Measurements from ENCODE around the gene JADE1. TPM values are rescaled to one million over a fixed set of nuclear protein-coding genes. Genes with fewer than 3 reads are reported as not detected.

Gene JADE1
- total RNA-seq, 1 experiment from 2014 or later, result 7.4 TPM

DNA sequence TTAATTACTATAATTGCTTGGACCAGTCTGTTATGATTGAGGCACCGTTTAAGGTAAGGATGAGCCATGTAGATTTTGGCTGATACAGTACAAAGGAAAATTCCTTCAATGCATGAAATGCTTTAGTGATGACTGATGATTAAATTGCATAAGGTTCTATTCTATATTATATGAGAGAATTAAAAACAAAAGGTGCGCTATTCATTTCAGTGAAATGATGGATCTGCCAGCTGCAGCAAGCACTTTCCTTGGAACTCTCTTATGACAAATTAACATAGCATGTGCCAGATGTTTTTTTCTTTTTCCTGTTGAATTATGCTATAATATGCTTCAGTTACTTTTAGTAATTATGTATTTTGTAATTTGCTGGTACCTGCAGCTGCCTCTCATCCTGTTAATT lies 98.5 kb downstream of the JADE1 start:
- no peak for DNase-seq (ENCODE audit: low read depth, low spot score)
- in situ Hi-C loops (cut with HindIII; ENCODE audit: low pct_unique_long_range_greater_than_20kb, low sequenced_read_pairs), result no loop called here

- in situ Hi-C loops (cut with HindIII; ENCODE audit: low pct_unique_long_range_greater_than_20kb, low sequenced_read_pairs), result no loop called here
- no peak for DNase-seq (ENCODE audit: low read depth, low spot score)
These were observed 99.2 kb downstream of the JADE1 start for GRCh38 chr4:128908735-128909134.

GRCh38 chr4:128913228-128913627 lies 103.7 kb downstream of the JADE1 start:
- in situ Hi-C loops (cut with HindIII; ENCODE audit: low pct_unique_long_range_greater_than_20kb, low sequenced_read_pairs), result no loop called here
- no peak for DNase-seq (ENCODE audit: low read depth, low spot score)

DNA sequence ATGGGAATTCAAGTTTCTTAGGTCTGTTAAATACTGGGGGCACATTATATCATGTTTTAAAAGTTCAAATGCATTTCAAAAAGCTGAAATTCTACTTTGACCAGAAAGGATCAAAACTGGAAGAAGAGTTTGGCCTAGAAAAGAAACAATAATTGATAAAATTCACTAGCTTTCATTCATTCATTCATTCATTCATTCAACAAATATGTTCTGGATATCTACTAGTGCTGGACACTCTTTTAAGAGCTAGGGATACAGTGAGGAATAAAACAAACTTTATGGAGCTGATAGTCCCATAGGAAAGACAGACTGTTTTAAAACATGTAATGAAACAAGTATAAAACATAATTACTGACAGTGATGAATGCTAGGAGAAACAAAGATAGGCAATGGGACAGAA lies 106.0 kb downstream of the JADE1 start:
- in situ Hi-C loops (cut with HindIII; ENCODE audit: low pct_unique_long_range_greater_than_20kb, low sequenced_read_pairs), result no loop called here

DNA sequence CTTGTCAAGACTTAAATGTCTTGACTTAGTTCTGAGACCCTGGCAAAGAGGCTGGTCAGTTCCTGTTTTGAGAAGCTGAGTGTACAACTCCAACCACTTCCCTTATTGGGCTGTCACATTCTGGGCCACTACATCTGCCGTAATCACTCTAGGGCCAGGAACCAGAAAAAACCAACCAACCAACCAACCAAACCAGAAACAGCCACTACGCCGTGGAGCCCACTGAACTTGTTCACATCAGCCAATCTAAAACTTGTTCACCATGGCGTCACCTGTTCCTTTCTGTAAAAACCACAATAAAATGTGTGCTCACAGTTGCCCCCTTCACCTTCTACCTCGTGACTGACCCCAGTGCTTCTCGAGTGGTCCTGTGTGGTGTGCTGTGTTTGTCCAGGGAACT lies 107.3 kb downstream of the JADE1 start:
- DNase-seq (ENCODE audit: low read depth, low spot score), result no peak
- in situ Hi-C loops (cut with HindIII; ENCODE audit: low pct_unique_long_range_greater_than_20kb, low sequenced_read_pairs), result no loop called here

More for the DNA sequence above, 106.0 kb downstream of the JADE1 start:
- DNase-seq (ENCODE audit: low read depth, low spot score), result no peak

GRCh38 chr4:128917781-128918180 lies 108.3 kb downstream of the JADE1 start:
- in situ Hi-C loops (cut with HindIII; ENCODE audit: low pct_unique_long_range_greater_than_20kb, low sequenced_read_pairs), result no loop called here
- DNase-seq (ENCODE audit: low read depth, low spot score), result no peak

- no peak for DNase-seq (ENCODE audit: low read depth, low spot score)
- in situ Hi-C loops (cut with HindIII; ENCODE audit: low pct_unique_long_range_greater_than_20kb, low sequenced_read_pairs), result no loop called here
These were observed 112.5 kb downstream of the JADE1 start for GRCh38 chr4:128921954-128922353.

Measured in SK-MEL-5 (cell line).